ENCODE measurements around the gene WNT9A. TPM values are rescaled to one million over a fixed set of nuclear protein-coding genes. Genes with fewer than 3 reads are reported as not detected.

Gene WNT9A
- total RNA-seq, 2 experiments from 2014 or later = not detected

- H3K9me3 ChIP-seq (ENCODE audit: low read length) = no peaks in the 10 kb centered on the region
- ChIA-PET CTCF (ENCODE audit: unreplicated experiment) (no interaction called here), POLR2A (no interaction called here)
- no TSS peak for BruUV-seq (replicated peaks)
- intact Hi-C loops (cut with micrococcal nuclease; ENCODE audit: unreplicated experiment) = no loop called here
- no peaks in the 10 kb centered on the region for H3K4me1 ChIP-seq (ENCODE audit: insufficient read depth, low read length, poor library complexity, severe bottlenecking)
- TF ChIP-seq CTCF (conservative IDR thresholded peaks at IDR 0.05; ENCODE audit: low read length) (no peak), EZH2phosphoT487 (IDR thresholded peaks at IDR 0.05; ENCODE audit: borderline replicate concordance, low read depth, low read length) (no peak)
- H2AFZ ChIP-seq (ENCODE audit: low read length) = no peak overlapping the region
- no peaks in the 10 kb centered on the region for H3K9me2 ChIP-seq (ENCODE audit: insufficient read depth, low read length)
- H4K20me1 ChIP-seq (ENCODE audit: insufficient read depth, low read length) = no peaks in the 10 kb centered on the region
- DNase-seq (ENCODE audit: low spot score) = no peak
- H3K4me2 ChIP-seq (ENCODE audit: low read length) = no peak overlapping the region
- no peaks in the 10 kb centered on the region for H3K79me2 ChIP-seq (ENCODE audit: insufficient read depth, low read depth, low read length)
- no peak overlapping the region for H3K4me3 ChIP-seq (ENCODE audit: low read depth, low read length, poor library complexity, severe bottlenecking)
- no peaks in the 10 kb centered on the region for H3K36me3 ChIP-seq (ENCODE audit: insufficient read depth, low read length)
- no peak overlapping the region for H3K27ac ChIP-seq (ENCODE audit: low read depth, low read length, poor library complexity, severe bottlenecking)
These were observed 10.5 kb downstream of the WNT9A start for GRCh38 chr1:227937031-227937837.

GRCh38 chr1:227935826-227936225 is 11.9 kb downstream of the WNT9A start:
- no peak for DNase-seq (ENCODE audit: low spot score)
- TF ChIP-seq EZH2phosphoT487 (IDR thresholded peaks at IDR 0.05; ENCODE audit: borderline replicate concordance, low read depth, low read length) (no peak), CTCF (conservative IDR thresholded peaks at IDR 0.05; ENCODE audit: low read length) (no peak)
- no peak overlapping the region for H3K27ac ChIP-seq (ENCODE audit: low read depth, low read length, poor library complexity, severe bottlenecking)
- H3K36me3 ChIP-seq (ENCODE audit: insufficient read depth, low read length) = no peaks in the 10 kb centered on the region
- ChIA-PET POLR2A (no interaction called here), CTCF (ENCODE audit: unreplicated experiment) (no interaction called here)
- no peaks in the 10 kb centered on the region for H3K9me2 ChIP-seq (ENCODE audit: insufficient read depth, low read length)
- H3K9me3 ChIP-seq (ENCODE audit: low read length) = no peaks in the 10 kb centered on the region
- H4K20me1 ChIP-seq (ENCODE audit: insufficient read depth, low read length) = no peaks in the 10 kb centered on the region
- no peak overlapping the region for H3K4me3 ChIP-seq (ENCODE audit: low read depth, low read length, poor library complexity, severe bottlenecking)
- BruUV-seq (replicated peaks) = no TSS peak
- intact Hi-C loops (cut with micrococcal nuclease; ENCODE audit: unreplicated experiment) = no loop called here
- no peaks in the 10 kb centered on the region for H3K79me2 ChIP-seq (ENCODE audit: insufficient read depth, low read depth, low read length)
- H3K4me1 ChIP-seq (ENCODE audit: insufficient read depth, low read length, poor library complexity, severe bottlenecking) = no peaks in the 10 kb centered on the region
- no peak overlapping the region for H2AFZ ChIP-seq (ENCODE audit: low read length)
- H3K4me2 ChIP-seq (ENCODE audit: low read length) = no peak overlapping the region
